HAP-1 (cell line): Measurements from ENCODE around the gene NTF4.
"Not testable (repeated sequence)": the region's sequence is repeated elsewhere in the genome, so short reads cannot be mapped to it uniquely, and the experiment has no call there.

Experiments
- DNase-seq, 2 experiments: peaks; one replicate each; pipeline ENCODE4 v3.0.0-alpha.2; 2016 to 2020; ENCODE audit warnings: low spot score in 2 of 2
- H3K27me3 ChIP-seq: fragments of 250-450 bp; sonication (Bioruptor Pico); 2 replicates; pipeline ENCODE4 v1.5.1; 2020; ENCODE audit warnings: low read depth, mild to moderate bottlenecking, moderate library complexity
- H3K36me3 ChIP-seq: fragments of 250-450 bp; sonication (Bioruptor Pico); replicated peaks from 2 replicates; pipeline ENCODE4 v1.5.1; 2020; ENCODE audit warnings: mild to moderate bottlenecking
- H3K4me1 ChIP-seq: fragments of 250-450 bp; sonication (Bioruptor Pico); 2 replicates; pipeline ENCODE4 v1.5.1; 2020; ENCODE audit warnings: mild to moderate bottlenecking
- H3K4me3 ChIP-seq: fragments of 250-450 bp; sonication (Bioruptor Pico); 2 replicates; pipeline ENCODE4 v1.5.1; 2020; ENCODE audit warnings: mild to moderate bottlenecking, moderate library complexity
- H3K9me3 ChIP-seq: fragments of 250-450 bp; sonication (Bioruptor Pico); 2 replicates; pipeline ENCODE4 v1.5.1; 2020; ENCODE audit warnings: mild to moderate bottlenecking, moderate library complexity
- in situ Hi-C: fragments of 300-500 bp; cut with MboI; formaldehyde crosslinking; loops from 3 replicates; pipeline ENCODE4 v1.14.3; 2020; ENCODE audit warnings: low sequenced_read_pairs, inconsistent platforms, mixed read lengths

Gene NTF4

DNA sequence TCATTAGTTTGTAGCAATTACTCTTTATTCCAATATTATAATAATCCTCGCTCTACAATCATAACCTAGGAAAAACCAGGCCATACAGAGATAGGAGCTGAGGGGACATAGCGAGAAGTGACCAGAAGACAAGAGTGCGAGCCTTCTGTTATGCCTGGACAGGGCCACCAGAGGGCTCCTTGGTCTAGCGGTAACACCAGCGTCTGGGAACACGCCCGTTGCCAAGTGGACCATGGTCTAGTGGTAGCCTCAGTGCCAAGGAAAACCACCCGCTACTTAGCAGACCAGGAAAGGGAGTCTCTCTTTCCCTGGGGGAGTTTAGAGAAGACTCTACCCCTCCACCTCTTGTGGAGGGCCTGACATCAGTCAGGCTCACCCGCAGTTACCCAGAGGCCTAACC is 10.3 kb upstream of the NTF4 start:
- H3K9me3 ChIP-seq, H3K36me3 ChIP-seq, H3K4me3 ChIP-seq, in situ Hi-C loops, H3K4me1 ChIP-seq: not testable (repeated sequence)
- H3K27me3 ChIP-seq, result peaks cover 18% of the 10 kb centered on the region
- DNase-seq, result peak in 1 of 2 experiments; percentile 76

GRCh38 chr19:49073514-49074378 is 9.1 kb upstream of the NTF4 start:
- Histone ChIP-seq H3K4me3 (no peak overlapping the region), H3K36me3 (no peaks in the 10 kb centered on the region), H3K27me3 (peaks cover 20% of the 10 kb centered on the region), H3K9me3 (no peaks in the 10 kb centered on the region), H3K4me1 (no peaks in the 10 kb centered on the region; the same call in 1 of the 2 replicates)
- in situ Hi-C loops, result no loop called here
- DNase-seq, result peak; percentile 42 to 73

DNA sequence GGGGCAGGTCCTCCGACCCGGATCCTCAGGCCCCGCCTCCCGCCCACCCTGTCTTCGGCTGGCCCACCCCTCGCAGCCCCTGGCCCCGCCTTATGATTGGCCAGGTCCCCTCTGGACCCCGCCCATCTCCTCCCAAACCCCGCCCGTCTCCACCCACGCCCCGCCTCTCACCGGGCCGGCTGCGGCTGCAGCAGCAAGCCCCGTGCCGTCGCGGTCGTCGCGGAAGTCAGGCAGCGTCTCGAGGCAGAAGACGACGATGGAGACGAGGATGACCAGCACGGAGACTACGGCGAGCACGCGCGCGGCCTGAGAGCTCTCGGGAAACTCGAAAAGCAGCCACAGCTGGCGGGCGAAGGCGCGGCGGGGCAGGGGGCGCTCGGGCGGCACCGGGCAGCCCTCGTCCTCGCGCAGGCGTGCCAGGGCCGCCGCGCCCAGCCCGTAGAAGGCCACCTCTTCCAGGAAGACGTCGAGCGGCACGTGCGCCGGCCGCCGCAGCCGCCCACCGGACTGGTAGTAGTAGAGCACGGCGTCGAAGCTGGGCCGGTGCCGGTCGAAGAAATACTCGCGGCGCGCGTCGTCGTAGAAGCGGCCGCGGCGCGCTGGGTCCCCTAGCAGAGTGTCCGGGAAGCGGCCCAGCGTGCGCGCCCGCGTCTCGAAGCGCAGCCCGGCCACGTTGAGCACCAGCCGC is 7.4 kb upstream of the NTF4 start:
- Histone ChIP-seq H3K36me3 (no peaks in the 10 kb centered on the region), H3K4me1 (no peaks in the 10 kb centered on the region; the same call in 1 of the 2 replicates), H3K9me3 (no peaks in the 10 kb centered on the region), H3K4me3 (no peak overlapping the region), H3K27me3 (peaks cover 20% of the 10 kb centered on the region)
- in situ Hi-C loops, result no loop called here
- peak in 1 of 2 experiments; percentile 56 for DNase-seq

- H3K27me3 ChIP-seq, result peaks cover 20% of the 10 kb centered on the region
- H3K36me3 ChIP-seq, result no peaks in the 10 kb centered on the region
- no peak for DNase-seq
- no peaks in the 10 kb centered on the region for H3K9me3 ChIP-seq
- in situ Hi-C loops, result no loop called here
- H3K4me1 ChIP-seq, result no peaks in the 10 kb centered on the region; the same call in 1 of the 2 replicates
- H3K4me3 ChIP-seq, result no peak overlapping the region
Measured at GRCh38 chr19:49070416-49070815, 5.8 kb upstream of the NTF4 start.

DNA sequence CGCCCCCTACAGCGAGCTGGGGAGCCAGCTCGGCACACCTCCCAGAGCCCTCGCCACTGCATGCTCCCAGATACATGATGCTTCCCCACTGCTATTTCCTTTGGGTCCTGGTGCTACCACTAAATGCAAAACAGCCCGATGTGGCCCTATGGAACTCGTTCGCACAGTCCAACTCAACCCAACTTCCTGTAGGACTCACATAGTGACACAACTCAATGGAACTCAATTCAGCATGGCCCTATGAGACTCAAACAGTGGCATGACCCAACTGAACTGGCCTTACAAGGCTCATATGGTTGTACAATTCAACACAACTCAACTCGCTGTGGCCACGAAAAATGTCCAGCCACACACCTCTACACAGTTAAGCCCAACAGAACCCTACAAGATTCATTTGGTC is 4.4 kb upstream of the NTF4 start:
- Histone ChIP-seq H3K27me3 (peaks cover 14% of the 10 kb centered on the region), H3K4me1 (no peaks in the 10 kb centered on the region; the same call in 1 of the 2 replicates), H3K36me3 (no peaks in the 10 kb centered on the region), H3K9me3 (no peaks in the 10 kb centered on the region), H3K4me3 (no peak overlapping the region)
- in situ Hi-C loops, result no loop called here
- no peak for DNase-seq

DNA sequence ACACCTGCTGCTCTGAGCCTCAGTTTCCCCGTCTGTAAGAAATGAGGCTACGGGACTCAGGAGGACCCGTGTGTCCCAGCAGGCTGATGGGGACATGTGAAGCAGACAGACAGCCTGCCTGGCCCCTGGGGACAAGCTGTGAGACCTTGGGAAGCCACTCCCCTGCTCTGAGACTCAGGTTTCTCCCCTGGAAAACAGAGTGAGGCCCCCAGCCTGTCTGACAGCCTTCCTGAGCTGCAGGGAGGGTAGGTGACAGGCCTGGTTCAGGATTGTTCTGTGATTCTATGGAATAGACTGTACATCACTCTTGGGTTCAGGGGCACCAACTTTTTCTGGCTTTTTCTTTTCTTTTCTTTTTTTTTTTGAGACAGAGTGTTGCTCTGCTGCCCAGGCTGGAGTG is 2.9 kb upstream of the NTF4 start:
- Histone ChIP-seq H3K9me3 (no peaks in the 10 kb centered on the region), H3K27me3 (0 out of 2 replicates have a peak, but pooled peaks cover 2% of the 10 kb centered on the region), H3K4me3 (no peak overlapping the region), H3K4me1 (no peaks in the 10 kb centered on the region; the same call in 1 of the 2 replicates), H3K36me3 (no peaks in the 10 kb centered on the region)
- DNase-seq, result no peak
- in situ Hi-C loops, result no loop called here

- Histone ChIP-seq H3K4me3 (no peak overlapping the region), H3K9me3 (no peaks in the 10 kb centered on the region), H3K36me3 (no peaks in the 10 kb centered on the region), H3K4me1 (no peaks in the 10 kb centered on the region; the same call in 1 of the 2 replicates), H3K27me3 (0 out of 2 replicates have a peak, but pooled peaks cover 2% of the 10 kb centered on the region)
- no peak for DNase-seq
- in situ Hi-C loops, result no loop called here
Measured at GRCh38 chr19:49065905-49066512, 1.4 kb upstream of the NTF4 start.

DNA sequence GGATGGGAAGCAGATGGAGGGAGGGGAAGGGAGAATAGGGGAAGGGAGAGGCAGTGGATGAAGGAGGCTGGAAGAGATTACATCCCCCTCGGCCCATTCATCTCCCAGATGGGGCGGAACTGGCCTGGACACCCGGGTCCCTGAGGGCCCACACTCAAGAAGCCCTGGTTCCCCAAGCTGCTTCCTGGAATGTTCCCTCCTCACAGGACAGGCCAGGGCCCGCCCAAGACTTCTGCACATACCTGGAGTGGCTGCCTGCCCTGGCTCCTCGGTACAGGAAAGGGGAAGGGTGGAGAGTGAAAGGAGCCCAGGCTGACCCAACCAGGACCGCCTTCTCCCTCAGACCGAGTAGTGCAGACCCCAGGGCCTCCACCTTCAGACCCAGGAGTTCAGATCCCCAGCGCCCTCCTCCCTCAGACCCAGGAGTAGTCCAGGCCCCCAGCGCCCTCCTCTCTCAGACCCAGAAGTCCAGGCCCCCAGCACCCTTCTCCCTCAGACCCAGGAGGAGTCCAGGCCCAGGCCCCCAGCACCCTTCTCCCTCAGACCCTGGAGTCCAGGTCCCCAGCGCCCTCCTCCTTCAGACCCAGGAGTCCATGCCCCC is 489 bp downstream of the NTF4 start:
- Histone ChIP-seq H3K4me1 (no peaks in the 10 kb centered on the region; the same call in 1 of the 2 replicates), H3K4me3 (no peak overlapping the region), H3K36me3 (no peaks in the 10 kb centered on the region), H3K9me3 (no peaks in the 10 kb centered on the region), H3K27me3 (0 out of 2 replicates have a peak, but pooled peaks cover 2% of the 10 kb centered on the region)
- DNase-seq, result no peak
- in situ Hi-C loops, result no loop called here

DNA sequence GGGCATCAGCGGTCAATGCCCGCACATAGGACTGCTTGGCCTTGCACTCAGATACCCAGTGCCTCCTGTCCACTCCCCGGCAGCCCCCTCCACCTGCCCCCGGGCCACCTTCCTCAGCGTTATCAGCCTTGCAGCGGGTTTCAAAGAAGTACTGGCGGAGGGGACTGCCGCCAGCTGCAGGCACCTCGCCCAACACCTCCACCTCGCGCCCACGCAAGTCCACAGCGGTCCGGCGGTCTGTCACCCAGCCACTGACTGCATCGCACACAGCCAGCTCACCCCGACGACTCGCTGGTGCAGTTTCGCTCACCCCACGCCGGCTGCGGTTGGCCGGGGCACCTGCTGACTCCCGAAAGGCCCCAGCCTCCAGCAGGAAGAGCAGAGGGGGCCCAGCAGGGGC is 3.2 kb downstream of the NTF4 start:
- in situ Hi-C loops, result no loop called here
- no peak overlapping the region for H3K4me3 ChIP-seq
- H3K9me3 ChIP-seq, result no peaks in the 10 kb centered on the region
- H3K36me3 ChIP-seq, result no peaks in the 10 kb centered on the region
- no peak for DNase-seq
- H3K4me1 ChIP-seq, result peaks cover 4% of the 10 kb centered on the region
- H3K27me3 ChIP-seq, result no peaks in the 10 kb centered on the region

DNA sequence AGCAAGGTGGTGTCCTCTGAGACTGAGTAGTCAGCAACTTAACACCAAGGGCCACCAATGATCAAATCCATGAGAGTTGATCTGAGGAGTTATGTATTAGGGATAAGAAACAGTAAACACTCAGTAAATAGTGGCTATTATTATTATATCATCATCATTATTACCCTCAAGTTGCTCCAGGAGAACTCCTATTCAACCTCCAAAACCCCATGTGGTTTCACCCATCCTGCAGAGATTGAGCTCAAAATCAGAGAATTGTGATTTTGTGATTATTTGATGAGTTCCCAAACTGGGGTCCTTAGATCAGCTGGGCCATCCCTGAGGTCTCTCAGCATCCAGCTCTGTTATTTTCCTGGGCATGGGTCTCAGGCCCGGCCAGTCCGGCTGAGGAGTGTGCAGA is 3.6 kb downstream of the NTF4 start:
- DNase-seq, result no peak
- Histone ChIP-seq H3K27me3 (no peaks in the 10 kb centered on the region), H3K36me3 (no peaks in the 10 kb centered on the region), H3K9me3 (no peaks in the 10 kb centered on the region), H3K4me1 (peaks cover 4% of the 10 kb centered on the region), H3K4me3 (no peak overlapping the region)
- in situ Hi-C loops, result no loop called here

GRCh38 chr19:49059053-49059452 is 5.6 kb downstream of the NTF4 start:
- in situ Hi-C loops, result no loop called here
- no peaks in the 10 kb centered on the region for H3K27me3 ChIP-seq
- H3K4me1 ChIP-seq, result peaks cover 4% of the 10 kb centered on the region
- H3K9me3 ChIP-seq, result no peaks in the 10 kb centered on the region
- H3K4me3 ChIP-seq, result no peak overlapping the region
- DNase-seq, result no peak
- H3K36me3 ChIP-seq, result no peaks in the 10 kb centered on the region

GRCh38 chr19:49058562-49058961 is 6.1 kb downstream of the NTF4 start:
- Histone ChIP-seq H3K9me3 (no peaks in the 10 kb centered on the region), H3K36me3 (no peaks in the 10 kb centered on the region), H3K4me1 (peaks cover 4% of the 10 kb centered on the region), H3K4me3 (no peak overlapping the region), H3K27me3 (no peaks in the 10 kb centered on the region)
- DNase-seq, result peak in 1 of 2 experiments; percentile 60
- in situ Hi-C loops, result no loop called here

DNA sequence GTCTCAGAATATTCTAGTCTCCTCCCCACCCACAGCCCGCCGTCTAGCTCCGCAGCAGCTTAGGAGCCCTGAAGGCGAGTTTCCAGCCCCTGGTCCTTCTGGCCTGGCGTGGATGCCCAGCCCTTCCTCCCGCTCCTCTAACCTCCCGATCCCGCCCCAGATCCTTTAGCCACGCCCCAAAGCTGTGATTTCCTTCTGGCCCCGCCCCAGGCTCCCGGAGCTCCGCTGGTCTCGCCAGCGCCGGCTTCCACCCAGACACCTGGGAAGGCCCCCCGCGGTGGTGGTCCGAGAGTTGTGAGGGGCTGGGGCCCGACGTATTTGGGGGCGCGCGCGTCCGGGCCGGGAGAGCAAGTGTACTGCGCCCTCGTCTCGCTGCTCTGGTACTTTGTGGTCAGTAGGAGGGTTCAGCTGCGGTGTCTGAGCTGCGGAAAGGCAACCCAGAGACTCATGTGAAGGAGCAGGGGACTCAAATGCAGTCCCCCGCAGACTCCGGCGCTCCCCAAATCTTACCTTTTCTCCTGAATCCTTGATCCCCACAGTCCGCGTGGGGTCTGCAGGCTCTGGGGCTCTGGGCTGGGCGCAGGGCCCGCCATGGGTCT is 6.9 kb downstream of the NTF4 start, which contains the start of gene CGB7:
Gene CGB7, minus strand, starts transcription at position 114 of the 599 bp plus-strand sequence. CDS start 2,374 bp downstream, outside the sequence.
- no peaks in the 10 kb centered on the region for H3K9me3 ChIP-seq
- in situ Hi-C loops, result no loop called here
- peak within 1 kb of the TSS; percentile 54 for H3K4me3 ChIP-seq
- DNase-seq, result peak in 1 of 2 experiments; percentile 74
- H3K36me3 ChIP-seq, result no peaks in the 10 kb centered on the region
- no peaks in the 10 kb centered on the region for H3K27me3 ChIP-seq
- peaks cover 4% of the 10 kb centered on the region for H3K4me1 ChIP-seq
